ENCODE data around the gene PRDM12.

PRDM12 gene

DNA sequence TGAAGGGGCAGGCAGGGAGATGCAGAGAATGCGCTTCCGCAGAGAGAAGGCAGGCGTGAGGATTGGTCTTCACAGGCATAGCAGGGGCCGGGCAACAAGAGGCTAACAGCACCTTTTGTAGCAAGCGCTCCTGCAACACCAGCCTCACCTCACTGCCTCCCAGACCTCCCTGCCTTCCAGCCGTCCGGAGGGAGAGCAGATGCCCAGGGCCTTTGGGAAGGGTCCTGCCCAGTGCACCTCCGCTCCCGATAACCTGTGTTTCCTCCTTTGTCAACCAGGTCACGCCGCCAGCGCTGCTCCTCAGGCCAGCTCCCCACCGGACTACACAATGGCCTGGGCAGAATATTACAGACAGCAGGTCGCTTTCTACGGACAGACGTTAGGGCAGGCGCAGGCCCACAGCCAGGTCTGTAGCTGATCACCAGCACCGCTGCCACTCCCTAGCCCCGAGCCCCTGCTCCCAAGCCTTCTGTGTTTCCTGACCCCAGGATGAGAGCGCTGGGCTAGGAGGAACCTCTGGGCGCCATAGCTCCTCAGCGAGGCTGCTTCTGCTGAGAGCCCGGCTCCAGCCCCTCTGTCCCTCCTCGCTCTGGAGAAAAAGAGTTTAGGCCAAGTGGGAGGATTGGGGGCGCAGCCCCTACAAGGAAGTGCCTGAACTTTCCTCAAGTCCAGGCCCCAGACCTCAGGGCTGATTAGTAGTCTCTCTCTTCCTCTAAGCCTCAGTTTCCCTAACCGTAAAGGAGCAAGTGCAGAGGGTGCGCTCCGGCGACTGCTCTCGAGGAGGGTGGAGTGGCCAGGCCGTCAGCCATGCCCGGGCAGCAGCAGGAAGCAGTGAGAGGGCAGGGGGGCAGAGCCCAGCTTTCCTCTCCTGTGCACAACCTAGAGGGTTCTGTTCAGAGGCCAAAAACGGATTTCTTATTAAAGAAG, 28.4 kb upstream of the PRDM12 start:
- no peak for DNase-seq (ENCODE audit: low read depth in 2 of 2)

DNA sequence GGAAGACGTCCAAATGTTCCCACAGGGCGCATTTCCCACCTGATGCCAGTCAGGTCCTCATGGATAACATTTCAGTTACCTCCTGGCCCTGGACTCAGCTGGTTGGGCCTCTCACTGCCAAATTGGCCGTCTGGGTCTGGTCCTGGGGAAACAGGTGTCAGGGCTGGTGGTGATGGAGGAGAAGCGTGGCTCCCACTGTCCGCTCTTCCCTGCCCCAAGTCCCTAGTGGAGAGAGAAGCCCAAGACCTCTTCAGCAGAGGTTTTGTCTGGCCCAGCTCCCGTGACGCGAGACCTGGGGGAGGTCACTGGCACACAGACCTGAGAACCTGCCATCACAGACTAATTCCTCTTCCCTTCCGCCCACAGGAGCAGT, 27.8 kb upstream of the PRDM12 start:
- no peak for DNase-seq (ENCODE audit: low read depth in 2 of 2)

DNA sequence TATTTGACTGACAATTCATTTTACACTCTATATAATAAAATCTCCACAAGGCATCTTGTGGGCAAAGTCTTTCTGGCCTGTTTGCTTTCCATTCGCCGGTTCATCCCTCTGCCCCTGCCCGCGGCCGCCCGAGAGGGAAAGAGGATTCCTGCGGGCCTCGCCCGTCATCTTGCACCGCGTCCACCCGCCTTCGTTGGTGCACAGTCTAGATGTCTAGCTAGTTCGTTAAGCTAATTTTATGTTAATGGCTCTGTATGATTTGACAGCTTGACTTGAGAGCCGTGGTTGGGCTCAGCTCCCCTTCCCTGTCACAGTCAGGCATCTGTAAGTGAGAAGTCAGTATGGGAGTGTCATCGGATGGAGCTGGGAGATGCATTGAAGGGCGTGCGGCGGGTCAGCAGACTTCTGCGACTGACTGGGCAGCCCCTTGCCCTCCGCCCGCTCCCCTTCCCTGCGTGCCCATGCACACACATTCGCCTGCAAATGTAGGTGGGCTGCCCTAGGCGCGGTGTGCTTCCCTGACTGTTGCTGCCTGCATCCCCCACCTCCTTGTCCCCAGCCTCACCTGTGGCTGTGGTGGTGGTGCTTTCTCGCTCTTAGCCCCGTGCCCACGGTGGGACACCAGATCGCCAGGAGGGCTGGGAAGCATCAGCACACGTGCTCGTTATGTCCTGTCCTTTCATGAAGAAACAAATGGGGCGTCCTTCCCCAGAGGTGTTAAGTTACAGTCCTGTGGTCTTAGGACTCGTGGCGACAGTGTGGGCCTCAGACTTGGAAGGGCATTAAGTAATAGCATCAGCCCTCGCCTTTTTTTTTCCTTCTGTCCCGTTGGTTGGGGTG, 25.9 kb upstream of the PRDM12 start:
- no peak for DNase-seq (ENCODE audit: low read depth in 2 of 2)

DNA sequence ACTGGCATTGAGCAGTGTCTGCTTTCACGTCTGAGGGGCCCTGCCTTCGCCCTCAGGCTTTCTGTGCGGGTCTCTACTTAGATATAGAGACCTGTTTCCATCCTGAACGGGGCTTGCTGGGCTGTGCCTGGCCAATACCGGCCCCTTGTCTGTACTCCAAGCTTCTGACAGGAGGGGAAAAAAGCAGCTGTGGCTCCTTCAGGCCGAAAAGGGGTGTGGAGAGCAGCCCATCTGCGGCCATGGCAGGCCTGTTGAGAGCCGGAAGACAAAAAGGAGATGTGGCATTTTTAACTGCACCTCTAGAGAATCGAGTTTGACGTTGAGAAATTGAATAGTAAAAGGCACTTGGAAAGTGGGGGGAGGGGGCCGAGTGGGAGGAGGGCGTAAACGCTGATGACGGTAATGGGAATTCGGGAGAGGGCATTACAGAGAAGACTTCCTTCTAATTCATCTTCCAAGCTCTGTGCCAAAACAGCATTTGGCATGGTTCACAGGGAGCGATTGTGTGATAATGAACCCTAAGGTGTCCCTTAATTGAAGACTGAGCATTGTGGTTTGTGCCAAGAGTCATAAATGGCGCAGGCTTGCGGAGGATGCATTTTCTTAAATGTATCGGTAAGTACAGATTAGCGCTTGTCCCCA, 25.1 kb upstream of the PRDM12 start:
- DNase-seq (ENCODE audit: low read depth in 2 of 2): no peak

DNA sequence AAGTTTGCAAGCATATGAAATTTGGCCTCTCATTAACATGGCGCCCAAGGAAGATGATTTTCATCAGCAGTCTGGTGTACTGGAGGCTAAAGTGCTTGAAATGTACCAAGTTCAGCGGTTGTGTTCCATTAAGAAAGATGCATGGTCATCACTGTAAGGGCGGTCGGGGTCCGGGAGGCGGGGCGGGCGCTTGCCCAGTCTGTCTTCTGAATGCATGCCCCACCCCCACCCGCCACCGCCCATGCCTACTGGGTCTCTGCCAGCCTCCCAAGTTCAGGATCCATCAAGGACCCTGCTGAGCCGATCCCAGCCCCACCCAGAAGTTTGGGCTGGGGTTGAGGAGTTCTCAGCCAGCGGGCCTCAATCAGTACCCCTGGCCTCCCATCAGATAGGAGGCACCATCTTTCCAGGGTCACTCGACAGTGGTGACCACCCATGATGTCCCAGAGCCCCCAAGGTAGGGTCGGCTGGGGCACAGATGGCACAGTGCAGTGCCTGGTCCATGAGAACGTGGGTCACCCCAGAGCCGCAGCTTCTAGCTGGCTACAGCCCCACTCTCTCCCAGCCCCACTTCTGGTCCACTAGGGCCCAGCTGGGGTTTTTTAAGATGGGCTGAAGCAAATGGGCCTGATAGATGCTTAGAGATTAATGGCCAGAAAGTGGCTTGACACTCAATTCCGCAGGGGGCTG, 24.4 kb upstream of the PRDM12 start:
- DNase-seq (ENCODE audit: low read depth in 2 of 2): no peak

DNA sequence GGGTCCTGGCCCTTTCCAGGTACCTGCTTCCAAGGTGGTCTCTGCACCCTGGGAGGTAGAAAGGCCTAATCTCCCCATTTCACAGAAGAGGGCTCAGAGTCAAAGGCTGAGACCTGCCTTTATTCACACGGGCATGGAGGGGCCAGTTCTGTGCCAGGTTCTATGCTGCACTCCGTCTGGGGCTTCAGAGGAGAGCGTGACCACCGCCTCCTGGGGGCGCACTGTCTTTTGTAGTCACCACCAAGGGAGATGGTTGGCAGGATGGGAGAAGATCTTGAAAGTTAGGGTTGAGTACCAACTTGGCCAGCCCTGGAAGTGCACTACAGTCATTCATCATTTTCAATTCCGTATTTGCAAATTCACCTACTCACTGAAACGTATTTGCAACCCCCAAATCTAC, 23.7 kb upstream of the PRDM12 start:
- DNase-seq (ENCODE audit: low read depth in 2 of 2): no peak

DNA sequence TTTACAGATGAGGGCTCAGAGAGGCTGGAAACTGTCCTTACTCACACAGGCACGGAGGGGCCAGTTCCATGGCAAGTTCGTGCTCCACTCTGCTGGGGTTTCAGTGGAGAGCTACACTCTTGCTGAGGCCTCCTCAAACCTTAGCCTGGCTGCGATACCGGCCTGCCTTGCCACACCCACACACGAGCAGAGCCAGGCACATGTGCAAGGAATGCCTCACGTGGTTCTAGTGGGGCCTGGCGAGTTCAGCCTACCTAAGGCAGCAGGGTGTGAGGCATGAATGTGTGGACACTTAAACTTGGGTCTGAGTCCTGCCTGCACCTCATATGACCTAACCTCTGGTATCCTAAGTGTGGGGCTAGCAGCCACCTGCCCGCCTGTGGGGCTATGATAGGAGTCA, 21.5 kb upstream of the PRDM12 start:
- DNase-seq (ENCODE audit: low read depth in 2 of 2): no peak

DNA sequence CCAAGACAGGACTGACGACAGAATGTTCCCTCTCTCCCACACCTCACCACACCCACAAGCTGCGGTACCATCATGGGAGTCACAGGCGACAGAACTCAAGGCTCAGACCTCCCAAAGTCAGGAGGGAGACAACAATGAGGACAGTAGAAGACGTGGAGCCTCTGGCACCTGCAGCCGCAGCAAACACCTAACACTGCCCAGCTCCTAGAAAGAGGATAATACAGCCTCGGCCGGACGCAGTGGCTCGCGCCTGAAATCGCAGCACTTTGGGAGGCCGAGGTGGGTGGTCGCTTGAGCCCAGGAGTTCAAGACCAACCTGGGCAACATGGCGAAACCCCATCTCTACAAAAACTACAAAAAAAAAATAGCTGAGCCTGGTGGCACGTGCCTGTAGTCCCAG, 13.2 kb upstream of the PRDM12 start:
- no peak for DNase-seq (ENCODE audit: low read depth in 2 of 2)

DNA sequence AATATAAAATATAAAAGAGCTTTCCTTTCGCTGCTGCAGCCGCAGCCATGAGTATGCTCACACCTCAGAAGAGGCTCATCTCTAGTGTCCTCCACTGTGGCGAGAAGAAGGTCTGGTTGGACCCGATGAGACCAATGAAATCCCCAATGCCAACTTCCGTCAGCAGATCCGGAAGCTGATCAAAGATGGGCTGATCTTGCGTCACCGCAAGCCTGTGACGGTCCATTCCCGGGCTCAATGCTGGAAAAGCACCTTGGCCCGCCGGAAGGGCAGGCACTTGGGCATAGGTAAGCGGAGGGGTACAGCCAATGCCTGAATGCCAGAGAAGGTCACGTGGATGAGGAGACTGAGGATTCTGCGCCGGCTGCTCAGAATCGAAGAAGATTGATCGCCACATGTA, 12.6 kb upstream of the PRDM12 start:
- no peak for DNase-seq (ENCODE audit: low read depth in 2 of 2)

DNA sequence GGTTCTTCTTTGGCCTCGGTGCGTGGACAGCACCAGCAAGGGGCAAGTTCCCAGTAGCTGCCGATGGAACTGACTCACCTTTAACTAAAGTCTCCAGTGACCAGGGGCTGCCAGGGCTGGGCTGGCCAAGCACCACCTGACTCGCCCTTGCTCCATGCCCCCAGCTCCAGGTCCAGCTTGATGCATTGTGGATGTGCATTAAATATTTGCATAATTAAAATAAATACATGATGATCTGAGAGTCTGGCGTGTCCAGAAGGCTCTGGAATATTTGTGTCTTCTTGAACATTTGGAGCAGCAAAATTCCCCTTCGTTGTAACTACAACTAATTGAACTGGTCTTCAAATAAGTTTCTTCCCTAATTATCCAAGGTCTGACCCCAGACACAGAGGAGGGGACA, 9.5 kb upstream of the PRDM12 start:
- DNase-seq (ENCODE audit: low read depth in 2 of 2): no peak

DNA sequence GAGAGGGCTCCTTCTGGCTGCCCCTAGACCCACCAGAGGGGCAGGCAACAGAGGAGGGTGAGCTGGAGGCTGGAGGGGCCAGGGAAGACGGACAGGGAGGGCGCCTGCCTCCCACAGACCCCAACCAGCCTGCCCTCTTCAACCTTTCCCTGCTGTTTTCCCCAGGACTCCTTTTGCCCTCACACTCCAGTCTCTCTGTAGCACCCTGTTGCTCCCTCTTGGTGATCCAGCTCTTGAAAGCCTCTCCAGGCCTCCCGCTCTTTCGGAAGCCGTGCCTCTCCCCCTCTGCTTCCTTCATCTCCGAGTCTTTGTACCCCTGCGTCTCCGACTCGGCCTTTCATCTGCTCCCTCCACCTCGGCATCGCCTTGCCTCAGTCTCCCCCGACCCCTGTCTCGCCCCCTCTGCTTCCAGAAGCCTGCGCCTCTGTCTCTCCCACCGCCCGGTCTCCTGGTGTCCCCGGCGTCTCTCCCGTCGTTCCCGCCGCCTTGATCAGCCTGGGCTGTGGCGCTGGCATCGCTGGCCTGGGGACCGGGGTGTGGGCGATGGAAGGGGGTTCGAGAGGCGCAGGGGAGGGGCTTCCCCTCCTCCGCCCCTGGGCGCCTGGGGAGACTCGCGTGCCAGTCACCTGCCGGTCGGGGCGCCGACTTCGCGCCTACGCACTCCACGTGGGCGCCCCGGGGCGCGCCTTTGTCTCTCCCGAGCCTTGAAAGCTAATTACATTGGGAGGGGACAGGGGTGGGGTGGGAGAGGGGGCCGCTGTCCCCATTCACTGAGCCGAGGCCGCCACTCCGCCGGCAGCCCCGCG, 5.3 kb upstream of the PRDM12 start:
- DNase-seq (ENCODE audit: low read depth in 2 of 2): no peak

DNA sequence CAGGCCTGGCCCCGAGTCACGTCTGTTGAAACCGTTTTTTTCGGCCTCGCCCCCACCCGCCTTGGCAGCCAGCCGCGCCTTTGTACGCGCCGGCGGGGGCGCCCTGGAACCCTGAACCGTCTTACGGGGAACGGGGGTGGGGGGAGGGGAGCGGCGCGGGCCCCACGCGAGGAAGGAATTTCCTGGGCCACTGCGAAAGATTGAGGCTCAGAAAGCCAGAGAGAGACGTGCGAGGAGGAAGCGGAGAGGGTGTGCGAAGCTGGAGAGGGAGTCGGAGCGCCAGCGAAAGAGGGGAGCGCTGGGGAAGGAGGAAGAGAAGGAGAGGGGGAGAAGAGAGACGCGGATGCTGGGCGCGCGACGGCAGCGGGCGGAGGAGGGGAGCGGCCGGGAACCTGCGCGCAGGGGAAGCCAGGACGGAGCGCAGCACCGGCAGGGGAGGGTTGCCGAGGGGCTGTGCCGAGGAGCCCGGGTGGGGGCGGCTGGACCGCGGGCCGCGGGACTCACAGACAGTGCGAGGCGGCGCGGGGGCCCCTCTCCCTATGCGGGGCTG, 4.6 kb upstream of the PRDM12 start:
- DNase-seq (ENCODE audit: low read depth in 2 of 2): no peak

DNA sequence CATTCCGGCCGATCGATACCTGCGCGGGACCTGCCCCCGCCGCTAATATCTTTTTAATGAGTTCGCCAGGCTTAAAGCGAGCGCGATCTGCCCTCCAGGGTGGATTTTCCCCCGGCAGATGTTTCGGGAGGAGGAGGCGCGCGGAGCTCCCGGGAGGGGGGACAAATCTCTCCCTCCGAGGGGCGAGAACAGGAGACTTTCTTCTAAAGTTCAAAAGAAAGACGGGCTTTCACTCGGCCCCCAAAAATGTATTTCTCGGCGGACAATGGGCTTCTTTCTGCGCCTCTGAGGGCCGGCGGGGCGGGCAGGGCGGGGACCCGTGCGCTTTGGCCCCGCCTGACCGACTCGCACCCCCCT, 4.1 kb upstream of the PRDM12 start:
- DNase-seq (ENCODE audit: low read depth in 2 of 2): no peak

DNA sequence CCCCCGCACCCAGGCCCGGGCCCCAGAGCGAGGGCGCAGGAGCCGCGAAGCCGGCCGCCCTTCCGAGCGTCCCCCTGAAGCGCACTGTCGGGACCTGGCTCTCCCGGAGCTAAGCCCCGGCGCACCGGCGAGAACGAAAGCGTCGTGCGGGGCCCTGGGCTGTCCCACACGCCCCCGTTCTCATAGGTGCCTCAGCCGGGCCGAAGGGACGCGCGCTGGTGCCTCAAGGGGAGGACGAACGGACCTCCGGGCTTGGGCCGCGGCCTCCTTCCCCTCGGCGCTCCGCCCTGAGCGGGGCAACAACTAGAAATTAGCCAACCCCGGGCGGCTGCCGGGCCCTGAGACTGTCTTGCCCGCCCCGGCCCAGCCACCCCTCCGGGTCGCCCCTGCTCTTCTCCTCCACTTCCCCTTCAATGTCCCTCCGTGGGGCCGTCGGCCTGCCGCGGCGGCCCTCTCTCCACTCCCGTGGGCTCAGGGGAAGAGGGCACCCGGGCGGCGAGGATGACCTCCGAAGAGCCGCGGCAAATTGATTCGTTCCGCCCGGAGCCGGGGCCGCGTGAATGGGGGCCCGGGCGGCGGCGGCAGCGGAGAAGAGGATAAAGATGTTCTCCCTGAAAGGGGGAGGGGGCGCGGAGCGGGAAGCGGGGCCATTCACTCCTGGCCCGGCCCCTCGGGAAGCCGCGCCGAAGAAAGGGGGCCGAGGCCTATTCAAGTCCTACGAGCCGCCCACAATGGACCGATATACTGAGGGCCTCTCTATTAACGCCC, 3.5 kb upstream of the PRDM12 start:
- no peak for DNase-seq (ENCODE audit: low read depth in 2 of 2)

DNA sequence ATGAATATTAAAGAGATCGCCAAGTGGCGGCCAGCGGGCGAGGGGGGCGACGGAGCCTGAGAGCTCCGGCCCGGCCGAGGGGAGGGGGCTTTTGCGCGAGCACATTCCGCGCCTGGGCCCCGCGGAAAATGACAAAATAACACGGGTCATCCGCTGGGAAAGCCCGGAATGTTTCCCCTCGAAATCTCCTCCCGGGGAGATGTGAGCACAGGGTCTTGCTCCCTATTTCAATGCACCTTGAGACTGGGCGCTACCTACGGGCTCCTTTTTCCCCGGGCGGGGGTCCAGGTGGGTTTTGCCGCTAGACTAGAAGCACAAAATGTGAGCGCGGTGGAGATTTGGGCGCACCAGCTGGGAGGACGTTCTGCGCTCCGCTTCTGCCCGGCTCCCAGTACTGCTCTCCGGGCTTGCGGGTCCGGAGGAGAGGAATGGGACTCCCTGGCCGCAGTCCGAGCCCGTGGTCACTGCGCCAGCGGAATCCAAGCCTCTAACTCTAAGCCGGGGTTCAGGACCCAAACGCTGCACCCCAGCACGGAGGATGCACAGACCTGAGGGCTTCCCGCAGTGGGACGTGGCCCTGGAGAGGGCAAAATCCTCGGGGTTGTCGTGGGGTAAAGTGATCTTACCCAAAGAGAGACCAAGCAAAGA, 2.8 kb upstream of the PRDM12 start:
- DNase-seq (ENCODE audit: low read depth in 2 of 2): no peak

DNA sequence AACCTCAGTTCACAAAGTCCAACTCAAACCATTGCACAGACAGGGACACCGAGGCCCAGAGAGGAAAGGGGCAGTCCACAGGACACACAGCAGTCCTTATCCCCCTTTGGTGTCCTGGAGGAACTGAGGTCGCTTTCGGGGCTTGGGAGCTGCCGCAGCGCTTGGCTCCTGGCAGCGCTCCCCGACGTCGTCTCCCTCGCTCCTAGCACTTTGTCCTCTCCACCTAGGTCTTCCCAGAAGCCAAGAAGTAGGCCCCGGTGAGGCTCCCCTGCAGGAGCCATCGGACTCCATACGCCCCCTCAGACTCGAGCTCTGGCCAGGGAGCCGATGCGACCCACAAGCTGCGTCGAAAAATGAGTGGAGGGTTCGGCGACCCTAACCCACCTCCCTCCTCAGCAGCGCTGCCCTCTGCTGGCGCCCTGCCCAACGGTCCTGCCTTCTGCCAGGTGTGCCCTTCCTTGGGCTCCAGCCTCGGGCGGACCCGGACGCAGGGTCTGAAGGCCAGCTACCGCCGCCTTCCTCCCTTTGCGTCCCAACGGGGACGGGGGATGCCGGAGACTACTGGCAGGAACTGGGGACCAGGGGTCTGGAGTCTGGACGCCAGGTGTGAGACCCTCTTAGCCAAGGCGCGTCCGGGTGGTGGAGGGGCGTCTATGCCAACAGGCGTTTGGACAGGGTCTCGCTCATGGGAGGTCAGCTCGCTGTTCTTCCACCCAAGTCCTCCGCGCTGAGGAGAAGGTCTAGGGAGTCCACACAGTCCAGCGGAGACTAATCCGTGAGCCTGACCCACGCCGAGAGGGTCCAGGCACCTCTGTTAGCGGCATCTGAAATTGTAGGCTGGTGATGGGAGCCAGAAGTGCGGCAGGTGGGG, 2.1 kb upstream of the PRDM12 start:
- no peak for DNase-seq (ENCODE audit: low read depth in 2 of 2)

DNA sequence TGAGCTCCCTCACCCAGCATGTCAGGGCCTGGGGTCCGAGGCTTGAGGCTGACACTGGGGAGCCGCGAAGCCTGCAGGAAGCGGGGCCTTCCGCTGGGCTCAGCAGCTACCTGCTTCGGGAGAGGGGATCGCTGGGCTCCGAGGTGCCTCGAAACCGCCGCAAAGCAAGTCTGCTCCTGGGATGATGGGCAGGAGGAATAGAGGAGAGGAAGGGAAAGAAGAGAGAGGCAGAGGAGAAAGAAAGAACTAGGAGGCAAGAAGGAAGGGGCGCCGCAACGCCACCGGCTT, 1.5 kb upstream of the PRDM12 start:
- no peak for DNase-seq (ENCODE audit: low read depth in 2 of 2)

DNA sequence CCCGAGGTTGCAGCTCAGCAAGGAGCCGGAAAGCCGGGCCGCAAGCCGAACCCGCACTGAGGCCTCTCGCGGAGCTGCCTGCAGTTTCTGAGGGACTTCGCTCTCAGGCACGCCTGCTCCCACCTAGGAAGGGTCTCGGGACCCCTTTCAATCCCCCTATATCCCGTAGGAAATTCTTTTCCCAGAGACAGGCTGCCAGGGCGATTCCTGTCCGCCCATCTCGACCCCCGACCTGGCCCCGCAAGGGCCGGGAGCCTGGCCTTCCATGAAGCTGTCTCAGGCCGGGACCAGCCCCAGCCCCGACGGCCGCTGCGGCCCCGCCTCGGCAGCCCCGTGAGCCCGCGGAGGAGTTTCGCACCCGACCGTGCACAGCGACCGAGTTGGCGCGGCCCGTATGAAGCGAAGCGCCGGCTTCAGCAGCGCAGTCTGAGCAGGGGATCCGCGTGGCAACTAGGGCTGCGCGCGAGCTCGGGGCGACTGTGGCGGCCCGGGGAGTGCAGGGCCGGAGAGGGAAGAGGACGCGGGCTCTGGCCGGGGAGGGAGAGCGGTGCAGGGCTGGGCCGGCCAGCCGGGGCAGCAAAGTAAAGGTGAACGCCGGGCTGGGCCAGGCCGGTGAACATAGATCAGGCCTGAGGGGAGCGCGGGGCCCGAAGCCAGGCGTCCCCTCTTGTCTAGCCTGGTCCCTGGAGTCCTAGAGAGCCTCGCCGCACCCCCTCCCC, 977 bp upstream of the PRDM12 start:
- no peak for DNase-seq (ENCODE audit: low read depth in 2 of 2)

DNA sequence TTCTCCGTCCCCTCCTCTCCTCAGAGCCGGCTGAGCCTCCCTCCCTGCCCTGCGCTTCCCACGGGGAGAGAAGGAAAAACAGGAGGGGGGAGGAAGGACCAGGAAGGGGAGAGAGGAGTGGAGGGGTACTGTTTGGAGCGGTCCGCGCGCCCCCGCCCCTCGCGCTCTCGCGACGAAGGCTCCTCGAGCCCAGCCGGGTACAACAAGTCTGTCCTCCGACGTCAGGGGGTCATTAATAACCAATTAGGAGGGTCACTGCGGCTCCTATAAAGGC, 480 bp upstream of the PRDM12 start:
- no peak for DNase-seq (ENCODE audit: low read depth in 2 of 2)
